ENCODE data around the gene PBX4.
"Not testable (repeated sequence)": the region's sequence is repeated elsewhere in the genome, so short reads cannot be mapped to it uniquely, and the experiment has no call there.

The PBX4 gene

DNA sequence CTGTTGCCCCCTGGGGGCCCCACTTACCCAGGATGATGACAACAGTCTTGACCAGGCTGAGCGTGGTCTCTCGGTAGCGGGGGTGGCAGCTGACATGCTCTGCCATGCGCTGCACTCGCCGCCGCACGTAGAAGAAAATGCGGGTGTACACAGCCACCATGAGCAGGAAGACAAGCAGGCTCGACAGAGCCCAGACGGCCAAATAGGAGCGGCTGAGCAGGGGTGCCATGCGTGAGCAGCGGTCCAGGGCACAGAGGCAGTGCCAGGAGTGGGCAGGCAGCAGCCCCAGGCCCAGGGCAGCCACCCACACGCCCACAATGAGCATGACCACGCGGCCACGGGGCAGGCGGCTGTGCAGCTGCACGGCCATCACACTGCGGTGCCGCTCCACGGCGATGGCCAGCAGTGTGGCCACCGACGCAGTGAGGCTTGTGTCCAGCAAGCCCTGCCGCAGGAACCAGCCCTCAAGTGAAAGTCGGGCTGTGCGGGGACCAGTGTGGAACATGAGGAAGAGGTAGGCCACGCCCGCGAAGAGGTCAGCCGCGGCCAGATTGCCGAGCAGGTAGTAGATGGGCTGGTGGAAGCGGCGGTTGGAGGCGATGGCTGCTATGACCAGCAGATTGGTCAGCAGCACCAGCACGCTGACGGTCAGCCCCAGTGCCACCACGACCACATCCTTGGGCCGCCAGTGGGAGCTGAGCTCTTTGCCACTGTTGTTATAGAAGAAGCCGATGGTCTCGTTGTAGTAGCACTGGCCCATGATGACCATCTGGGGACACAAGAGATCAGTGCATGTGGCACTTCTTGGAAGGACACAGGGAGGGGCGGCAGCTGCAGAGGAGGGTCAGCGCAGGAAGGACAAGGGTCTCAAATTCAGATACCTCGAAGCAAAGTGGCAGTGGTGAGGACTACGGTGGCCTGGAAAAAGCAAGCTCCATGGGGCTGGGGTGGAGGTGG lies 8.3 kb upstream of the PBX4 start:
- DNase-seq: no peak

DNA sequence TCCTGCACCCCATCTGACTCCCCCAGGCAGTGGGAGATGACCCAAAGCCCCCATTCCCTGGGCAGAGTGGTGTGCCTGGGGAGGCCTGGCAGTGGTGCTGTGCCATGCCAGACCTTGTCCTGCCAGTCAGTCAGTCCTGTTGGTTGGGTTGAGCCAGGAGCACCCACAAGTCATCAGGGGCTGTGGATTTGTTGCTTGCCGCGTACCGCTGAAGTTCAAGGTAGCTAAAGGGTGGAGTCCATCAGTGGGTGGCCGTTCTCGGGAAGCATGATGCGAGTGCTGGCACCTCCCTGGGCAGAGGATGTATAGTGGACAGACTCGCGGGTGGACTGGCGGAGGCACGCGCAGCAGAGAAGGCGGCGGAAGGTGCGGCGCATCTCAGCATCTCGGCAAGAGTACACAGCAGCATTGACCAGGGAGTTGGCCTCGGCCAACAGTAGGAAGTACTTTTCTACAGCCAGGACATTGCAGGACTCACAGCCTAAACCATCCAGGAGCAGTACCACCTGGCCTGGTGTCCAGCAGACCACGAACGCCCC lies 5.6 kb upstream of the PBX4 start:
- no peak for DNase-seq

DNA sequence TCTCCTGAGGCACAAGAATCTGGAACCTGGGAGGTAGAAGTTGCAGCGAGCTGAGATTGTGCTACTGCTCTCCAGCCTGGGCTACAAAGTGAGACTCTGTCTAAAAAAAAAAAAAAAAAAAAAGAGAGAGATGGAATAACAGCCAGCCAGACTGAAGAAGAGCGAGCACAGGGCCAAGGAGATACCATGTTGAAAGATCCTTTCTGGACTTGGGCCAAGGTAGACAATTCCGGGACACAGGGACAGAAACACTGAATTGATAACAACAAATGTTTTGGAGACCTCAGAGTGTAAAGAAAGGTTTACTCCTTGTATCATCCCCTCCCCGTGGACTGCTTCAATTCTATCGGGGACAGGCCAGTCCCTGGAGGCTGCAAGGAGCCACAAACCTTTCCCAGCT lies 4.9 kb upstream of the PBX4 start:
- DNase-seq: no peak

DNA sequence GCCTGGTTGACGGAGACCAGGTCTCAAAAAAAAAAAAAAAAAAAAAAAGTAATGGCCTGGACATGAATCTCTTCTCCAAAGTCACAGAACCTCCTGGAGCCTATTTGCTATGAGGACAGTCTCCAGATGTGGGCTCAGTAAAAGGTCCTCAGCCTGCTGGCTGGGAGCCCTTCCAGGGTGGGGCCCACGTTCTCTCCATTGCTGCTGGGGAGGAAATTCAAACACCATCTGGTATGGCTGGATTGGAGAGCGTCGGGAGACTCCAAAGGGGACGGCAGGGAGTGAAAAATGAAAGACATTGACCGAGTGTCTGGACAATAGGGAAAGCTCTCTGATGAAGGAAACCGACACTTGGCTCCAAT lies 1.3 kb upstream of the PBX4 start:
- DNase-seq: no peak

DNA sequence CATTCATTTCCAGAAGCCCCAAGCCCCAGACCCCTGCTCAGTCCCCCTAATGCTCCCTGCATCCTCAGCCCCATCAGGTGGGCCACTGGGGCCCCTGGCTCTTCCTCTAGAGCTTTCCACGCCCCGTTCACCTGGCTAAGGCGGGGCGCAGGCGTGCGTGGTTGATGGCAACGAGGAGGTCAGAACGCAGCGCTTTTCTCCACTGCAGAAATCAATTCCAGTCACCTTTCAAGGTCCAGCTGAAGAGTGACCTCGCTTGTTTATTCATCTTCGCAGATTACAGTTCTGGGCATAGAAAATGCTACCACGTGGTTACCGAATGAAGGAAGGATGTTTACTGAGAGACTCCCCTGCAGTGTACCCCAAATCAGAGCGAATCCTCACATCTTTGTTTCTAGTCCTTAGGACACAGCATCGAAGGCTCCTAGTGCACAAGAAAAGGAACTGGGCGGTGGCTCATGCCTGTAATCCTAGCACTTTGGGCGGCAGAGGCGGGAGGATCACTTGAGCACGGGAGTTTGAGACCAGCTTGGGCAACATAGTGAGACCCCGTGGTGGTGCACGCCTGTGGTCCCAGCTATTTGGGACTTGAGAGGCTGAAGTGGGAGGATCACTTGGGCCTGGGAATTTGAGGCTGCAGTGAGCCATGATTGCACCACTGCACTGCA lies 828 bp upstream of the PBX4 start:
- DNase-seq: no peak

DNA sequence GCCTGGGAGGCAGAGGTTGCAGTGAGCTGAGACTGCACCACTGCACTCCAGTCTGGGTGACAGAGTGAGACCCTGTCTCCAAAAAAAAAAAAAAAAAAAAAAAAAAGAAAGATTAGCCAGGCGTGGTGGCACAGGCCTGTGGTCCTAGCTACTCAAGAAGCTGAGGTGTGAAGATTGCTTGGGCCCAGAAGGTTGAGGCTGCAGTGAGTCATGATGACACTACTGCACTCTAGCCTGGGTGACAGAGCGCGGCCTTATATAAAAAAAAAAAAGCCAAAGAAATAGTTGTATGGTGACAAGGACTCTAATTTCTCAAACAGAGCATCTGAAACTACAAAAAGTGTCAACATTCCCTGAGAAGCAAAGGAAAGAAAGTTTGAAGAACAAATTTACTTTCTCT lies 3.4 kb downstream of the PBX4 start:
- no peak for DNase-seq

DNA sequence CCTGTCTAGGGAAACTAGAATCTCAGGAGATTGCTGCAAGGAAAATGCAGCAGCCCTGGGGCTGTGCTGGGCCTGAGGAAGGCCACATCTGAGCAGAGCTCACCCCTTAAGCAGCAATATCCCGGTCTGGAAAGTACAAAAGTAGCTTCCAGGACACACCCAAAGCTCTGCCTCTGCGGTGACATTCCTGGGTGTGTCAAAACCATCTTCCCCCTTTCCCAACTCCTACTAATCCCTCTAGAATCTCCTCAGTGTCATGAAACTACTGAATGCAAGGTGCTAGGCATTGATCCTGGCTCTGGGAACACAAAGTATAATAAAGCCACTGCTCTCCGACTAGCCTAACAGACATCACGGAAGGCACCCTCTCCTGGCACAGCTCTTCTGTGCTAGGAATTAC lies 5.0 kb downstream of the PBX4 start:
- DNase-seq: no peak

DNA sequence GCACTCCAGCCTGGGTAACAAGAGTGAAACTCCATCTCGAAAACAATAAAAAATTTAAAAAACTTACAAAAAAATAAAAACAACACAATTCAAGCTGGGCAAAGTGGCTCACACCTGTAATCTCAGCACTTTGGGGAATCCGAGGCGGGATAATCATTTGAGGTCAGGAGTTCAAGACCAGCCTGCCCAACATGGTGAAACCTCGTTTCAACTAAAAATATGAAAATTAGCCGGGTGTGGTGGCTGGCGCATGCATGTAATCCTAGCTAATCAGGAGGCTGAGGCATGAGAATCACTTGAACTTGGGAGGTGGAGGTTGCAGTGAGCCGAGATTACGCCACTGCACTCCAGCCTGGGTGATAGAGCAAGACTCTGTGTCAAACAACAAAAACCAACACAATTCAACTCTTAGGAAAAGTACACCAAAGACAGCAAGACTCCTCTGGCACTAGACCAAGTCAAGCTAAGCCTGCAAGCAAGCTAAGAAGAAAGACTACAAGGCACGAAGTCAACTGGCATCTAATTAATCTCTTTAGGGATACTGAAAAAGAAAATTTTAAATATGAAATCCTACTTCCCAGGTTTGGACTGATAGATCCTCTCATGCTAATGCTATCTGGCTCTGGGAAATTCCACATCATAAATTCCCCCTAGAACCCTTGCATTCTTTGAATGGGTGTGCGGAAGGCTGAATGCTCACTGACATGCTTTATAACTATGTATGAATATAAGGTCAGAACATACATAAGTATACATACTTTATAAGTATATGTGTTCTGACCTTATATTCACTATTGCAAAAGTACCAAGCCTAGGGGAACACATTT lies 7.9 kb downstream of the PBX4 start:
- DNase-seq: no peak

DNA sequence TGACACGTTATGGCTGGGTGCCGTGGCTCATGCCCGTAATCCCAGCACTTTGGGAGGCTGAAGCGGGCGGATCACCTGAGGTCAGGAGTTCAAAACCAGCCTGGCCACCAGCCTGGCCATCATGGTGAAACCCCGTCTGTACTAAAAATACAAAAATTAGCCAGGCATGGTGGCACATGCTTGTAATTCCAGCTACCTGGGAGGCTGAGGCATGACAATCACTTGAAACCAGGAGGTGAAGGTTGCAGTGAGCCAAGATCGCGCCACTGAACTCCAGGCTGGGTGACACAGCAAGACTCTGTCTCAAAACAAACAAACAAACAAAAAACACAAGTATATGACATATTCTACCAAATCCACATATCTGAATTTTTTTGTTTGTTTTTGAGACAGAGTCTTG lies 11.8 kb downstream of the PBX4 start:
- DNase-seq: not testable (repeated sequence)

DNA sequence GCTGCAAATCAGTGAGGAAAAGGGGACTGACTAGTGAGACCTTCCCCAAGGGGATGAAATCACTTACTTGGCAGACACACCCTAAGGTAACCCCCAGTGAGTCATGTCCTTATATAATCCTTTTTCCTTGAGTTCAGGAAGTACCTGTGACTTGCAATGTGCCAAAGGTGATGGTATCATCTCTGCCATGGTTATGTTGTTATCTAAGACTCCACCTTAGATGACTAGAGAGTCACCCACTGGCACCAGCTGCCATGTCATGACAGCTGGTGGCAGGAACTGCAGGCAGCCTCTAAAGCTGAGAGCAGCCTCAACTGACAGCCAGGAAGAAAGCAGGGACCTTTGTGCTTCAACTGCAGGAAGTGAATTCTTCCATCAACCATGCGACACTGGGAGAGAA lies 12.5 kb downstream of the PBX4 start:
- no peak for DNase-seq

DNA sequence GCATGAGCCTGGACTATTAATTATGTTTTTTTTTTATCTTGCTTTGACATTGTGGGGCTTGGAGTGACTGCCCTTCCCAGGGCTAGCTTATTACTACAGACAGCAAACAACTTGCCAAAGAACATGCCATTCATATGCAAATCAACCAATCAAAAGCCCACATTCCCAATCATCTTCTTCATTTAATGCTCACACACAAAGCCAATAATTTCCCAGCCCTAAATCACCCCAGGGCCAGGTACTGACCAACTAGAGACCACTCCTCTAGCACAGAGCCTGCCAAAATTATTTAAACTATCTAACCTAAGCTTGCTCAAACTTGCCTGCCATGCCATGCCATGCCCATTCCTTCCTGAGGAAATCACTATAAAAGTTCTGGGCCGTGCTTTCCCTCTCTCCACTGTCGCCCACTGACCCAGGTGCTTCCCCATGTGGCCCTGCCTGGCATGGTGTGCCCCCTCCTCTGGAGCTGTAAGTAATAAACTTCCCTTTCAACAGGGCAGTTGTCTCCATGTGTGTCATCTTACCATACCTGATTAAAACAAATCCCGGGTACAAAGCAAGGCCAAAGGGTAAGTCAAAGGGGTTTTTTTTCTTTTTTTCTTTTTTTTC lies 15.7 kb downstream of the PBX4 start:
- DNase-seq: no peak

DNA sequence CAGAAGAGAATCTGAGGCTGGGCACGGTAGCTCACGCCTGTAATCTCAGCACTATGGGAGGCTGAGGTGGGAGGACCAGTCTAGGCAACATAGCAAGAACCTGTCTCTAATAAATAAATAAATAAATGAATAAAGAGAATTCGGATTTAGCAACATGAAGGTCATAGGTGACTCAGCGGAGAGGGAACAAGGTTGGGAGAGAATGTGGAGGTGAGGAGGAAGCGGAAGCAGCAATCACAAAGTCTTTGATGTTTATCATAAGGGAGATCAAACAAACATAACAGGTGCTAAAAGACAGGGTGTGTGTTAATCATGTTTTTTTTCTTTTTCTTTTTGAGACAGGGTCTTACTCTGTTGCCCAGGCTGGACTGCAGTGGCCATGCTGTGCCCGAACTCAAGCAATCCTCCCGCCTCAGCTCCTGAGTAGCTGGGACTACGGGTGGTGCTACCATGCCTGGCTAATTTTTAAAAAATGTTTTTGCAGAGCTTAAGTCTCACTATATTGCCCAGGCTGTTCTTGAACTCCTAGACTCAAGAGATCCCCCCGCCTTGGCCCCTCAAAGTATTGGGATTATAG lies 16.3 kb downstream of the PBX4 start:
- DNase-seq: no peak

DNA sequence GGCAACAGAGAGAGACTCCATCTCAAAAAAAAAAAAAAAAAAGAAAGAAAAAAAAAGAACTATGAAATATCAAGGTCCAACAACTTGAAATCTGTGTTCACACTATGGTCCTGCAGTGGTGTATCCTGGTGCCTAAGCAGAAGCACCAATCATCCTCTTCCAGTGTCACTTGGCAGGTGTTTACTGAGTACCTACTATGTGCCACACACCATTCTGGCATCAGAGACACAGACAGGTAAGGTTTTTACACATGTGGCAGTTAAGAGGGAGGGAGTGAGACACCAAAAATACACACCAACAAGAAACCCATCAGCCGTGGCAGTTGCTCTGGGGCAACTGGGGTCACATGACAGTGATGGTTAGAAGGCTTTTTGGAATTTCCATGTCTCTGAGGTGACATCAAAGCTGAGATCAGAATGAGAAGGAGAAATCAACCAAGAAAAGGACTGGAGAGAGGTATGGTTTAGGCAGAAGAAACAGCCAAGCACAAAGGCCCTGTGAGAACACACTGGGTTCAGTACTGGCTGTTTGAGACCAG lies 17.6 kb downstream of the PBX4 start:
- DNase-seq: no peak

DNA sequence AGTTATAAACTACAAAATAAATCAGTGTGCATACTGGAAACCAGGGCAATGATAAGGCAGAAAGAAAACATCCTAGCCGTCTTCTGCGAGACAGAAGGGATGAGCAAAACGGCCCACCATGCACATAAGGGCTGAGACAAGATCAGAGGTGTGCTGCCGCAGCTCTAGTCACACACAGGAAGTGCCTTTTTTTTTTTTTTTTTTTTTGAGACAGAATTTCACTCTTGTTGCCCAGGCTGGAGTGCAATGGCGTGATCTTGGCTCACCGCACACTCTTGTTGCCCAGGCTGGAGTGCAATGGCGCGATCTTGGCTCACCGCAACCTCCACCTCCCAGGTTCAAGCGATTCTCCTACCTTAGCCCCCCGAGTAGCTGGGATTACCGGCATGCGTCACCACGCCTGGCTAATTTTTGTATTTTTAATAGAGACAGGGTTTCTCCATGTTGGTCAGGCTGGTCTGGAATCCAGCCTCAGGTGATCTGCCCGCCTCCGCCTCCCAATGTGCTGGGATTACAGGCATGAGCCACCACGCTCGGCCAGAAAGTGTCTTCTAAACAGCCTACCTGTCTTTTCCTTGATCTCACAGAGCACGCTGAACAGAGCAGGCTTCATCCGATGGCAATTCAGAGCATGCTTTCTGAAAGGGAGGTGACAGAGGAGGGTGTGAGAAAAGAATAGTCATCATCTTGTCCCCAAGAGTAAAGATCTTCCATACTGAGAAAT lies 19.6 kb downstream of the PBX4 start:
- not testable (repeated sequence) for DNase-seq

DNA sequence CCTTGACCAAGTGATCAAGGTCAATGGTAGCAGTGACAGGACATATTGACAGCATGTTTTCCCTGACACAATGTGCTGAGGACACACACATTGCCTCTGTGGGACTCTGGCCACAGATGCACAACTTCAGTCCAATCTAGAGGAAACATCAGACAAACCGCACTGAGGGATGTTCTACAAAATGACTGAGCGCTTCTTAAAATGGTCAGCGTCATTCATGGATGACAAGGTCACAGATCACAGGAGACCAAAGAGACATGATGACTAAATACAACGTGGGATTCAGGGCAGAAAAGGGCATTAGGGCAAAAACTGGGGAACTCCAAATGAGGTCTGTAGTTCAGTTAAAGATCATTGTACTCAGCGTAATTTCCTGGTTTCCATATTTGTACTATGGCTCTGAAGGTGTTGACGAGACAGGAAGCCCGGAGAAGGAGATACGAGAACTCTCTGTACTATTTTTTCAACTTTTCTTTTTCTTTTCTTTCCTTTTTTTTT lies 20.6 kb downstream of the PBX4 start:
- DNase-seq: no peak

DNA sequence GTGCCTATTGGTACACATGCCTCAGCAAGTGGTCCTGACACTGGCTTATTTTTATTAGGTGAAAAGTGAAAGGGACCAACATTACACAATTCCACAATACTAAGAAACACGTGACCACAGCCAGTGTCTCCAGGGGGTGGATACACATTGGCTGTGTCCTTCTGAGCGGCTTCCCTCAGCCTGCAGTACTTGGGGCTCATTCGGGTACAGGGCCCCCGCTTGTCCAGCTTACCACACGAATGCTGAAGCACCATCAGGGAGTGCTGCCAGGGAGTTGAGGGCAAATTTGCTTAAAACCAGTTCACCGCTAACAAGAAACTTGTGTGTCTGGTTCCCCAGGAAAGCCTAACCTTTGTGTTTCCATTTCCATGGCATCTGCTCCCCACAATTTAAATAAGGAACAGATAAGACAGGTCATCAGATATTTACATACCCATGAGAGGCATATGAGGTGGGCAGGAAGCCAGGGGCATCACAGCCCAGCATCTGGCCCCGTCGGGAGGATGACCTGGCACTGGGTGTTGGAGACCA lies 23.3 kb downstream of the PBX4 start:
- DNase-seq: no peak

DNA sequence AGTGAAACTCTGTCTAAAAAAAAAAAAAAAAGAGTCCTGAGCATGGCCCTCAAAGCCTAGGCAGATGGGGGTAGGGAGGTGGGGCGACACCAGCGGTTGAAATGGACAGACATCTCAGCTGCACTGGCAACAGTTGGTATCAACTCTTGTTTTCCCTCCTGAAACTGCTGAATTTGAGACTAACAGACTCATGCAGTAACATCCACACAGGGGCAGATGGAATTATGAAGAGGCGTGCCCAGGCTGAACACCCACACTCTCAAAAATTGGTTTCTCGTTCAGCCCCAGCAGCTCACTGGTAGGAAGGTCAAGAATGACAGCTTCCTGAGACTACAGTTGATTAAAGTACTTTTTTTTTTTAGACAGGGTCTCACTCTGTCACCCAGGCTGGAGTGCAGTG lies 24.1 kb downstream of the PBX4 start:
- no peak for DNase-seq

DNA sequence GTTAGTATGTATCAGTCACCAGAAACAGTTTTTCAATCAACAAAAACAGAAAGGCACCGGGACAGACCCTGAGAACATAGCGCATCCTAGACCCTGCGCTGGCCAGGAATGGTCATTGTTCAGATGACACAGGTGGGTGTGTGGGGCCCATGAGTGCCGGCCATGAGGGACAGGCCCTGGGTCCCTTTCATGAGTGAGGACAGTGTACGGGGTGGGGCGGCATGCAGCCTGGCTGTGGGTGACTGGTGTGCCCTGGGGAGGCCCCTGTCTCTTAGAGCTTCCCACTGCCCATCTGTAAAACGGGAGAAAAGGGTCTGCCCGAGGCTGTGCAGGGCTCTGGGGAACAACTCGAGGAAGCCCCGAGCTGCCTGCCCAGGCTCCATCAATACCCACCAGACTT lies 25.8 kb downstream of the PBX4 start:
- no peak for DNase-seq

DNA sequence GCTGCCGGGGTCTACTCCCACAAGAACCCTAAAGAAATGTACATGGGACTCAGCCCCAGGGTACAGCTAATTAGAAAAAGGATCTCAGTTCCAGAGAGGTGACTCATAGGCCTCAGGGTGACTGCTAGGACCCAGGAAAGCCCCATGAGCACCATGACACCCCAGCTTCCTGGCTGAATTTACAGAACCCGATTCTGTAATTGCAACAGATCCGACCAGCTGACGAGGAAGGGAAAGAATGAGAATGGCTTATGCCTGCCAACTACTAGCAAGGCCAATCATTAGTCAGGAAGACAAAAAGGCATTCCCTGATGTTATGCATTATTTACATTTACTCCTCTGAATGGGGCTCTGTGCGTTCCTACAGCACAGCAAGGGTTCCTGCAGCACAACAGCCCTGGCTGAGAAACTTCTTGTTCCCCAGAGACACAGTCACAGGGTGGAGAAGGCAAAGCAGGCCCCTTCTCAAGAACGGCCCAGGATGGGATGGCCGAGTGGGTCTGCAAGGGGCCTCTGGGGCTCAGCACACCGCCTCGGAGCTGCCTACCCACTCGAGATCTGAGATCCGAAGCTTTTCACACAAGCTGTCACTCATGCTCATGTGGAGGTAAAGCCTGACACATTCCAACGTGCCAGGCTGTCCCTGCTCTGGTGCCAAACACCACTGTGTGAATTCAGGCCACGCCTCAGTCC lies 27.2 kb downstream of the PBX4 start:
- DNase-seq: no peak

DNA sequence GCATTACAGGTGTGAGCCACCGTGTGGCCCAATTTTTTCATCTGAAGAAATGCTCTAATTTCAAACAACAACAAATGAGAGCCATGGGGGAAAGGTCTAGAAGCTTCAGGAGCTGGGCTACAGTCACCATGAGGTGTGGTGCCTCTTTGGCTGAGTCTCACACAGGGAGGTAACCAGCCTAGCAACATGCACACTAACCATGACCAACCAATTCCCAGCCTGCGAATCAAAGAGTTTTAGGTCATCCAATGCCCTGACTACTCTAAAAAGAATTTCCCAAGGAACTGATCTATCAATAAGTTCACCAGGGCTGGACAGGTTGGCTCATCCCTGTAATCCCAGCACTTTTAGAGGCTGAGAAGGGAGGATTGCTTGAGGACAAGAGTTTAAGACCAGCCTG lies 29.9 kb downstream of the PBX4 start:
- DNase-seq: no peak

Measured in NCI-H774 (cell line).